Ishikawa (cell line): ENCODE measurements around the gene NHS.

Experiments
- CREB1 ChIP-seq: IDR thresholded peaks from 2 replicates; pipeline ENCODE4 v1.6.1; 2012; ENCODE audit warnings: low read depth
- EP300 ChIP-seq: IDR thresholded peaks from 2 replicates; pipeline ENCODE4 v1.6.1; 2012; ENCODE audit warnings: borderline replicate concordance
- FOXM1 ChIP-seq: IDR thresholded peaks from 2 replicates; pipeline ENCODE4 v1.6.1; 2012; ENCODE audit warnings: low read depth, borderline replicate concordance
- MAX ChIP-seq: IDR thresholded peaks from 2 replicates; pipeline ENCODE4 v1.6.1; 2012
- TEAD4 ChIP-seq: IDR thresholded peaks from 2 replicates; pipeline ENCODE4 v1.6.1; 2012
- ZBTB7A ChIP-seq: IDR thresholded peaks from 2 replicates; pipeline ENCODE4 v1.6.1; 2012; ENCODE audit warnings: low read depth
- TF ChIP-seq, protein P1 (sequence below): IDR thresholded peaks from 2 replicates; pipeline ENCODE4 v1.6.1; 2012; ENCODE audit warnings: low read depth, mild to moderate bottlenecking

- TF ChIP-seq, protein P1, sequence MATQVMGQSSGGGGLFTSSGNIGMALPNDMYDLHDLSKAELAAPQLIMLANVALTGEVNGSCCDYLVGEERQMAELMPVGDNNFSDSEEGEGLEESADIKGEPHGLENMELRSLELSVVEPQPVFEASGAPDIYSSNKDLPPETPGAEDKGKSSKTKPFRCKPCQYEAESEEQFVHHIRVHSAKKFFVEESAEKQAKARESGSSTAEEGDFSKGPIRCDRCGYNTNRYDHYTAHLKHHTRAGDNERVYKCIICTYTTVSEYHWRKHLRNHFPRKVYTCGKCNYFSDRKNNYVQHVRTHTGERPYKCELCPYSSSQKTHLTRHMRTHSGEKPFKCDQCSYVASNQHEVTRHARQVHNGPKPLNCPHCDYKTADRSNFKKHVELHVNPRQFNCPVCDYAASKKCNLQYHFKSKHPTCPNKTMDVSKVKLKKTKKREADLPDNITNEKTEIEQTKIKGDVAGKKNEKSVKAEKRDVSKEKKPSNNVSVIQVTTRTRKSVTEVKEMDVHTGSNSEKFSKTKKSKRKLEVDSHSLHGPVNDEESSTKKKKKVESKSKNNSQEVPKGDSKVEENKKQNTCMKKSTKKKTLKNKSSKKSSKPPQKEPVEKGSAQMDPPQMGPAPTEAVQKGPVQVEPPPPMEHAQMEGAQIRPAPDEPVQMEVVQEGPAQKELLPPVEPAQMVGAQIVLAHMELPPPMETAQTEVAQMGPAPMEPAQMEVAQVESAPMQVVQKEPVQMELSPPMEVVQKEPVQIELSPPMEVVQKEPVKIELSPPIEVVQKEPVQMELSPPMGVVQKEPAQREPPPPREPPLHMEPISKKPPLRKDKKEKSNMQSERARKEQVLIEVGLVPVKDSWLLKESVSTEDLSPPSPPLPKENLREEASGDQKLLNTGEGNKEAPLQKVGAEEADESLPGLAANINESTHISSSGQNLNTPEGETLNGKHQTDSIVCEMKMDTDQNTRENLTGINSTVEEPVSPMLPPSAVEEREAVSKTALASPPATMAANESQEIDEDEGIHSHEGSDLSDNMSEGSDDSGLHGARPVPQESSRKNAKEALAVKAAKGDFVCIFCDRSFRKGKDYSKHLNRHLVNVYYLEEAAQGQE, result no peak
- TF ChIP-seq MAX (no peak), TEAD4 (no peak), EP300 (no peak), ZBTB7A (no peak), FOXM1 (no peak), CREB1 (no peak)
Measured at GRCh38 chrX:17606231-17606630, 231.2 kb downstream of the NHS start.
